Osteoblast (primary cell): ENCODE measurements around the gene LIMD2. TPM values are rescaled to one million over a fixed set of nuclear protein-coding genes. Genes with fewer than 3 reads are reported as not detected.
"Not testable (repeated sequence)": the region's sequence is repeated elsewhere in the genome, so short reads cannot be mapped to it uniquely, and the experiment has no call there.

Source experiments
- DNase-seq: peaks from one replicate; pipeline ENCODE4 v3.0.0; 2011; ENCODE audit warnings: low spot score, mixed read lengths; ENCODE audit not compliant: insufficient read length; ENCODE audit errors: missing footprints
- H2AFZ ChIP-seq: 2 replicates; pipeline ENCODE4 v1.6.0; 2011; ENCODE audit warnings: mild to moderate bottlenecking, low read length
- H3K27ac ChIP-seq: 2 replicates; pipeline ENCODE4 v1.5.1; 2011; ENCODE audit warnings: mild to moderate bottlenecking, low read depth, low read length, moderate library complexity
- H3K27me3 ChIP-seq: 2 replicates; pipeline ENCODE4 v1.6.0; 2012; ENCODE audit warnings: mild to moderate bottlenecking, control low read depth, inconsistent platforms, low read length, moderate library complexity; ENCODE audit not compliant: insufficient read depth
- H3K36me3 ChIP-seq: 2 replicates; pipeline ENCODE4 v1.5.1; 2011; ENCODE audit warnings: mild to moderate bottlenecking, low read length, control low read depth, moderate library complexity; ENCODE audit not compliant: insufficient read depth
- H3K4me1 ChIP-seq: 2 replicates; pipeline ENCODE4 v1.5.1; 2011; ENCODE audit warnings: mild to moderate bottlenecking, low read length, control low read depth, moderate library complexity; ENCODE audit not compliant: insufficient read depth
- H3K4me2 ChIP-seq: 2 replicates; pipeline ENCODE4 v1.6.0; 2011; ENCODE audit warnings: mild to moderate bottlenecking, low read length; ENCODE audit not compliant: insufficient read depth
- H3K4me3 ChIP-seq: fragments of 200-600 bp; sonication (generic); 3 replicates; pipeline ENCODE4 v1.5.1; 2012; ENCODE audit warnings: mild to moderate bottlenecking, low read length, inconsistent platforms; ENCODE audit not compliant: insufficient read depth
- H3K79me2 ChIP-seq: 2 replicates; pipeline ENCODE4 v1.6.0; 2012; ENCODE audit warnings: mild to moderate bottlenecking, low read length, control low read depth, inconsistent platforms; ENCODE audit not compliant: insufficient read depth
- H3K9me3 ChIP-seq: 2 replicates; pipeline ENCODE4 v1.5.1; 2011; ENCODE audit warnings: low read depth, low read length, control low read depth
- H4K20me1 ChIP-seq: 2 replicates; pipeline ENCODE4 v1.6.0; 2012; ENCODE audit warnings: mild to moderate bottlenecking, low read length, control low read depth; ENCODE audit not compliant: insufficient read depth
- CTCF ChIP-seq: IDR thresholded peaks from 2 replicates; pipeline ENCODE4 v1.5.1; 2011; ENCODE audit warnings: mild to moderate bottlenecking, low read depth, low read length, moderate library complexity; ENCODE audit errors: extremely low read depth
- total RNA-seq: library from RNA; depleted of rRNA; stranded (reverse); fragments of >200 nt; gene quantifications from 2 replicates; pipeline ENCODE4 v1.2.3, GENCODE V29; 2012

Gene LIMD2
- total RNA-seq, 1 donor, result 4.3 TPM

GRCh38 chr17:63740464-63741142 lies 40.7 kb upstream of the LIMD2 start:
- Histone ChIP-seq H3K4me3 (peak overlapping the region; percentile 98), H3K9me3 (no peaks in the 10 kb centered on the region), H3K27me3 (no peaks in the 10 kb centered on the region), H3K79me2 (peaks cover 37% of the 10 kb centered on the region), H3K36me3 (peaks cover 3% of the 10 kb centered on the region), H3K4me2 (peak overlapping the region; percentile 97), H3K4me1 (peaks cover 15% of the 10 kb centered on the region), H2AFZ (peak overlapping the region; percentile 90), H4K20me1 (no peaks in the 10 kb centered on the region), H3K27ac (peak overlapping the region; percentile 83)
- DNase-seq, result peak; percentile 45
- TF ChIP-seq CTCF, result no peak

GRCh38 chr17:63735691-63736090 lies 35.8 kb upstream of the LIMD2 start:
- Histone ChIP-seq H2AFZ (no peak overlapping the region), H3K4me3 (no peak overlapping the region), H3K36me3 (no peaks in the 10 kb centered on the region), H3K27me3 (no peaks in the 10 kb centered on the region), H3K27ac (no peak overlapping the region), H4K20me1 (no peaks in the 10 kb centered on the region), H3K79me2 (peaks cover 38% of the 10 kb centered on the region), H3K9me3 (no peaks in the 10 kb centered on the region), H3K4me2 (no peak overlapping the region), H3K4me1 (peaks cover 6% of the 10 kb centered on the region)
- no peak for DNase-seq
- no peak for TF ChIP-seq CTCF

- no peaks in the 10 kb centered on the region for H3K4me1 ChIP-seq
- TF ChIP-seq CTCF, result no peak
Observed at GRCh38 chr17:63722403-63722802, 22.5 kb upstream of the LIMD2 start.

GRCh38 chr17:63720194-63720593 lies 20.3 kb upstream of the LIMD2 start:
- H3K4me3 ChIP-seq, DNase-seq, H3K4me1 ChIP-seq, H3K36me3 ChIP-seq, H3K27ac ChIP-seq, H4K20me1 ChIP-seq, H3K27me3 ChIP-seq, H2AFZ ChIP-seq, H3K79me2 ChIP-seq, H3K4me2 ChIP-seq, H3K9me3 ChIP-seq: not testable (repeated sequence)

More at GRCh38 chr17:63722403-63722802, 22.5 kb upstream of the LIMD2 start:
- Histone ChIP-seq H2AFZ (no peak overlapping the region), H3K4me3 (no peak overlapping the region), H3K9me3 (no peaks in the 10 kb centered on the region), H3K79me2 (no peaks in the 10 kb centered on the region), H3K27me3 (no peaks in the 10 kb centered on the region), H4K20me1 (no peaks in the 10 kb centered on the region), H3K4me2 (no peak overlapping the region), H3K27ac (no peak overlapping the region), H3K36me3 (peaks cover 17% of the 10 kb centered on the region)
- DNase-seq, result no peak
